ENCODE results near the gene MIPEP. TPM values are rescaled to one million over a fixed set of nuclear protein-coding genes. Genes with fewer than 3 reads are reported as not detected.

Gene MIPEP
- total and polyA plus RNA-seq, 2 donors (not counting 1 experiment from before 2014, with no cell fraction given), result 90.0 to 92.5 TPM

- Histone ChIP-seq H3K9me3 (ENCODE audit: control insufficient read depth, insufficient read depth, low read depth, low read length) (no peaks in the 10 kb centered on the region), H3K9ac (ENCODE audit: insufficient read depth, low read length) (no peak overlapping the region), H4K20me1 (ENCODE audit: control insufficient read depth, extremely low read depth, insufficient read depth, low read length) (no peaks in the 10 kb centered on the region), H3K79me2 (ENCODE audit: control insufficient read depth, insufficient read depth, low read length) (no peaks in the 10 kb centered on the region), H3K4me2 (ENCODE audit: extremely low read depth, insufficient read depth, low read length) (no peak overlapping the region), H2AFZ (ENCODE audit: low read length) (no peak overlapping the region), H3K27ac (ENCODE audit: insufficient read depth, low read length) (no peak overlapping the region), H3K4me3 (replicated peaks in 1 of 4; ENCODE audit: control extremely low read depth in 1 of 4, insufficient read depth in 1 of 4, low read depth in 3 of 4, low read length in 4 of 4) (no peak overlapping the region), H3K36me3 (ENCODE audit: control insufficient read depth, insufficient read depth, low read length) (peaks cover 4% of the 10 kb centered on the region), H3K27me3 (ENCODE audit: control insufficient read depth, insufficient read depth, low read length) (no peaks in the 10 kb centered on the region), H3K4me1 (ENCODE audit: control insufficient read depth, extremely low read depth, insufficient read depth, low read length) (no peaks in the 10 kb centered on the region)
- no peak for DNase-seq (ENCODE audit: low read depth in 2 of 2)
- TF ChIP-seq CTCF (conservative IDR thresholded peaks at IDR 0.05 in 1 of 2, IDR thresholded peaks at IDR 0.05 in 1 of 2; ENCODE audit: low read depth in 1 of 2, low read length in 2 of 2) (no peak), EZH2 (IDR thresholded peaks at IDR 0.05; ENCODE audit: low read length, missing control alignments) (no peak)
Measured at GRCh38 chr13:23849670-23850069, 39.5 kb downstream of the MIPEP start.

- Histone ChIP-seq H3K27me3 (ENCODE audit: control insufficient read depth, insufficient read depth, low read length) (no peaks in the 10 kb centered on the region), H3K27ac (ENCODE audit: insufficient read depth, low read length) (no peak overlapping the region), H3K4me1 (ENCODE audit: control insufficient read depth, extremely low read depth, insufficient read depth, low read length) (no peaks in the 10 kb centered on the region), H3K9ac (ENCODE audit: insufficient read depth, low read length) (no peak overlapping the region), H4K20me1 (ENCODE audit: control insufficient read depth, extremely low read depth, insufficient read depth, low read length) (no peaks in the 10 kb centered on the region), H3K4me3 (replicated peaks in 1 of 4; ENCODE audit: control extremely low read depth in 1 of 4, insufficient read depth in 1 of 4, low read depth in 3 of 4, low read length in 4 of 4) (no peak overlapping the region), H2AFZ (ENCODE audit: low read length) (no peak overlapping the region), H3K4me2 (ENCODE audit: extremely low read depth, insufficient read depth, low read length) (no peak overlapping the region), H3K9me3 (ENCODE audit: control insufficient read depth, insufficient read depth, low read depth, low read length) (no peaks in the 10 kb centered on the region), H3K36me3 (ENCODE audit: control insufficient read depth, insufficient read depth, low read length) (peaks cover 4% of the 10 kb centered on the region), H3K79me2 (ENCODE audit: control insufficient read depth, insufficient read depth, low read length) (no peaks in the 10 kb centered on the region)
- TF ChIP-seq CTCF (conservative IDR thresholded peaks at IDR 0.05 in 1 of 2, IDR thresholded peaks at IDR 0.05 in 1 of 2; ENCODE audit: low read depth in 1 of 2, low read length in 2 of 2) (no peak), EZH2 (IDR thresholded peaks at IDR 0.05; ENCODE audit: low read length, missing control alignments) (no peak)
- no peak for DNase-seq (ENCODE audit: low read depth in 2 of 2)
Measured at GRCh38 chr13:23848646-23849141, 40.5 kb downstream of the MIPEP start.

GRCh38 chr13:23848019-23848418 lies 41.2 kb downstream of the MIPEP start:
- TF ChIP-seq CTCF (conservative IDR thresholded peaks at IDR 0.05 in 1 of 2, IDR thresholded peaks at IDR 0.05 in 1 of 2; ENCODE audit: low read depth in 1 of 2, low read length in 2 of 2) (no peak), EZH2 (IDR thresholded peaks at IDR 0.05; ENCODE audit: low read length, missing control alignments) (no peak)
- H2AFZ ChIP-seq (ENCODE audit: low read length), result no peak overlapping the region
- DNase-seq (ENCODE audit: low read depth in 2 of 2), result no peak

More at GRCh38 chr13:23848019-23848418, 41.2 kb downstream of the MIPEP start:
- Histone ChIP-seq H3K27me3 (ENCODE audit: control insufficient read depth, insufficient read depth, low read length) (no peaks in the 10 kb centered on the region), H3K4me1 (ENCODE audit: control insufficient read depth, extremely low read depth, insufficient read depth, low read length) (no peaks in the 10 kb centered on the region), H3K4me2 (ENCODE audit: extremely low read depth, insufficient read depth, low read length) (no peak overlapping the region), H4K20me1 (ENCODE audit: control insufficient read depth, extremely low read depth, insufficient read depth, low read length) (no peaks in the 10 kb centered on the region), H3K4me3 (replicated peaks in 1 of 4; ENCODE audit: control extremely low read depth in 1 of 4, insufficient read depth in 1 of 4, low read depth in 3 of 4, low read length in 4 of 4) (no peak overlapping the region), H3K36me3 (ENCODE audit: control insufficient read depth, insufficient read depth, low read length) (peaks cover 4% of the 10 kb centered on the region), H3K27ac (ENCODE audit: insufficient read depth, low read length) (no peak overlapping the region), H3K9ac (ENCODE audit: insufficient read depth, low read length) (no peak overlapping the region), H3K79me2 (ENCODE audit: control insufficient read depth, insufficient read depth, low read length) (no peaks in the 10 kb centered on the region), H3K9me3 (ENCODE audit: control insufficient read depth, insufficient read depth, low read depth, low read length) (no peaks in the 10 kb centered on the region)
